GM04504 (cell line): ENCODE data around the gene ZNF227.
"Not testable (repeated sequence)": the region's sequence is repeated elsewhere in the genome, so short reads cannot be mapped to it uniquely, and the experiment has no call there.

Experiments
- DNase-seq: peaks from one replicate; pipeline ENCODE4 v3.0.0-alpha.2; 2012; ENCODE audit warnings: low read depth

ZNF227 gene

DNA sequence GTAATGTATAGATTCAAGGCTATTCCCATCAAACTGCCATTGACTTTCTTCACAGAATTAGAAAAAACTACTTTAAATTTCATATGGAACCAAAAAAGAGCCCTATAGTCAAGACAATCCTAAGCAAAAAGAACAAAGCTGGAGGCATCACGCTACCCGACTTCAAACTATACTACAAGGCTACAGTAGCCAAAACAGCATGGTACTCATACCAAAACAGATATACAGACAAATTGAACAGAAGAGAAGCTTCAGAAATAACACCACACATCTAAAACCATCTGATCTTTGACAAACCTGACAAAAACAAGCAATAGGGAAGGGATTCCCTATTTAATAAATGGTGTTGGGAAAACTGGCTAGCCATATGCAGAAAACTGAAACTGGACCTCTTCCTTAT, 40.0 kb downstream of the ZNF227 start:
- not testable (repeated sequence) for DNase-seq

DNA sequence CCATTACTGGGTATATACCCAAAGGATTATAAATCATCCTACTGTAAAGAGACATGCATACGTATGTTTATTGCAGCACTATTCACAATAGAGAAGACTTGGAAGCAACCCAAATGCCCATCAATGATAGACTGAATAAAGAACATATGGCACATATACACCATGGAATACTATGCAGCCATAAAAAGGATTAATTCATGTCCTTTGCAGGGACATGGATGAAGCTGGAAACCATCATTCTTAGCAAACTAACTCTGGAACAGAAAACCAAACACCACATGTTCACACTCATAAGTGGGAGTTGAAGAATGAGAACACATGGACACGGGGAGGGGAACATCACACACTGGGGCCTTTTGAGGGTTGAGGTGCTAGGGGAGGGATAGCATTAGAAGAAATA, 41.1 kb downstream of the ZNF227 start:
- DNase-seq: not testable (repeated sequence)

DNA sequence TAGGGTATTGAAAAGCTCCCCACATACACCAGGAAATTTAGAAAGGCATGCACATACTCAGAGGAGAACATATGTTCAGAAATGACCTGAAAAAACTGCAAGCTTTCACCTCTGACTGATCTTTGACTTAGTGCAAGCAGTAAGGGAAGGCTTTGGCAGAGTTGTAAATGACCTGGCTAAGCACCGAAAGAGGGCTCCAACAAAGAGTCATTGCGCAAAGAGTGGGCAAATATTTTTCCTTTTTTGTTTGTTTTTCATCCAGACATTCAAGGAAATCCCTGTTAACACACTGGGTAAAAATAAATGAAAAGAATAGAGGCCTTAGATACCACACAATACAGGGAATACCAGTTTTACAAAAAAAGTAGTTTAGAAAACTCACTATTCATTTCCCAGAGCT, 42.2 kb downstream of the ZNF227 start:
- no peak for DNase-seq

DNA sequence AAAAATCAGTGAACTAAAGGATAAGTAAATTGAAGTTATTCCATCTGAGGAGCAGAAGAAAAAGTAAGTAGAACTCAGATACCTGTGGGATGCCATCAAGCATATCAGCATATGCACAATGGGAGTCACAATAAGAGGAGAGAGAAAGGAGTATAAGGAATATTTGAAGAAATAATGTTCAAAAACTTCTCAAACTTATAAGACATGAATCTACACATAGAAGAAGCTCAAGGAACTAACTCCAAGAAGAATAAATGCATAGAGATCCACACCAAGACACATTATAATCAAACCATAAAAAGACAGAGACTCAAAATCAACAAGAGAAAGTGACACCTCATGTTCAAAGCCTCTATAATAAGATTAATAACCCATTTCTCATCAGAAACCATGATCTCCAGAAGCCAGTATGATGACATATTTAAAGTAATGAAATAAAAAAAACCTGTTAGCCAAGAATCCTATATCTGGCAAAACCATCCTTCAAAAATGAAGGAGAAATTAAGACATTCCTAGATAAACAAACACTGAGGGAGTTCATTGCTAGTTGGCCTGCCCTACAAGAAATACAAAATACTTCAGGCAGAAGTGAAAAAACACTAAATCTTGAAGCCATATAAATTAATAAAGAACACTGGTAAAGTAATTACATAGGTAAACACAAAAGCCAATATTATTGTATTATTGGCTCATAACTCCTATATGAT, 43.5 kb downstream of the ZNF227 start:
- DNase-seq: no peak

DNA sequence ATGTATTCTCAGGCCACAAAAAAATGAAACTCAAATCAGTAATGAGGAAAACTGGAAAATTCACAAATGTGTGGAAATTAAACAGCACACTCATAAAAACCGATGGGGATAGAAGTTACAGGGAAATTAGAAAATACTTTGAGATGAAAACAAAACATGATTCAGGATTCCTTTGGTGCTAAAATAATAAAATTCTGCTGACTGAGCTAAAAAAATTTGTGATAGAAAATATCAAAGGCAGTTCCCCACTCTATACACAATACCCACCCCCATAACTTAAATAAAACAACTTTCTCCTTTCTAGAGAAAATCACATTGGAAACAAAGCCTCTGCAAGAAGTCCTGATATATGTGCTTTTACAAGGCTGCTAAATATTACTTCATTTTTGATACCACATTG, 45.8 kb downstream of the ZNF227 start:
- DNase-seq: no peak

DNA sequence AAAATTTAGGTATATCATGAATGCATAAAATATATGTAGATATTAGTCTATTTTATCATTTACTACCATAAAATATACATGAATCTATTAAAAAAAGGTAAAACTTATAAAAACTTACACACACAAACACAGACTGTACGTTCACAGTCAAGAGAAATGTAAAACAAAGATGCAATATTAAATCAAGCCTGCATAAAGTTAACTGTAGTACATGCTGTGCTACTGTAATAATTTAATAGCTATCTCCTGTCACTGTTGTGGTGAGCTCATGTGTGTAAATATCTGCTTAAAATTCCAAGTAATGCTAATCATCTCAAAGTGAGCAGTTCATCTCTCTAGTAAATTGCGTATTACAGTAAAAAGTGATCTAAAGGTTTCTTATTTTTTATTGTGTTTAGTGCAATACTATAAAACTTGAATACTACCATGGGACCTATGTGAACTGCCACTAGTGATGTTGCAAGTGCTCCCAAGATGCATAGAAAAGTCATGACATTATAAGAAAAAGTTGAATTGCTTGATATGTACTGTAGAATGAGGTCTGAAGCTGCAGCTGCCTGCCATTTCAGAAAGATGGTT, 46.6 kb downstream of the ZNF227 start:
- DNase-seq: no peak

DNA sequence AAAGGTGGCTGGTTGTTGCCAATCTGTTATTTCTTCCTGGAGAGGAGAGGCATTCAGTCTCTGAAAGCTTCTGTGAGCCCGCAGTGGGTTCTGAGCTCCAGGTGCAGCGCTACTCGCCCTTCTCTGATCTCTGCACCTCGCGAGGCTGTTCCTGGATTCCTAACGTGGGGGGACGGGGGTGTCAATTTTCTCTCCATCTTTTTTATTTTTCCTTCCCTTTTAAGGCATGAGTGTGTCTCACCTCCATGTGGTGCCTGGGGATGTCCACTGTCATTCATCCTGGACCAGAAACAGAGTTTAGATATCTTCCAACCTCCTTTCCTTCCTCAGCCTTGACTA, 48.0 kb downstream of the ZNF227 start:
- DNase-seq: no peak

DNA sequence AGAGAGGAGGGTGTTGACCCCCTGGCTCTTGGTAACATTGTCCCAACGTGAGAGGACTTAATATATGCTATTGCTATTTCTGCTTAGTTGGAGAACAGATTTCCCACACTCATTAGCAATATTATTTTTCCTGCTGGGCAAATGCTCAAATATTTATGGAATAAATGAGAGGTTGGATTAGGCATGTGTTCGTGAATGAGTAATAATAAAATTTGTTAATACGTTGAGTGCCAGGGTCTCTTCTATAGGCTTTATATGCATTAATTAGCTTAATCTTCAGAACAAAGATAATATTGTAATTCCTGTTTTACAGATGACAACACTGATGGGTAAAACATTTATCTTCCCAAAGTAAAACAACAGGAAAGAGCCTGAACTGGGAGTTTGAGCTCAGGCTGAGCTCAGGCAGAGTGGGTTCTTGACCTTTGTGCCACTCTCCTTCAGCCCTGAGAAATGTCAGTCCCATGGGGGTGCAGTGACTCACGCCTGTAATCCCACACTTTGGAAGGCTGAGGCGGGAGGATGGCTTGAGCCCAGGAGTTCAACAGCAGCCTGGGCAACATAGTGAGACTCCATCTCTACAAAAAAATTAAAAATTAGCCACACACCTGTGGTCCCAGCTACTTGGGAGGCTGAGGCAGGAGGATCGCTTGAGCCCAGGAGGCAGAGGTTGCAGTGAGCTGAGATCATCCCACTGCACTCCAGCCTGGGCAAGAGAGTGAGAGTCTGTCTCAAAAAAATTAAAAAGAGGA, 48.5 kb downstream of the ZNF227 start:
- no peak for DNase-seq

DNA sequence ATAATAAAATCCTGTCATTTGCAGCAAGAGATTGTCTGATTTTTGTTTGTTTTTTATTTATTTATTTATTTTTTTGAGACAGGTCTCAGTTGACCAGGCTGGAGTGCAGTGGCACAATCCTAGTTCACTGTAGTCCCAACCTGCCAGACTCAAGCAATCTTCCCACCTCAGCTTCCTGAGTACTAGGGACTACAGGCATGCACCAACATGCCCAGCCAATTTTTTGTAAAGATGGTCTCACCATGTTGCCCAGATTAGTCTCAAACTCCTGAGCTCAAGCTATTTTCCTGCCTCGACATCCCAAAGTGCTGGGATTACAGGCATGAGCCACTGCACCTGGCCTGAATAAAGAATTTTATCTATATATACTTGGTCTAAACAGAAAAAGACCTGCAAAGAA, 65.0 kb downstream of the ZNF227 start:
- no peak for DNase-seq

DNA sequence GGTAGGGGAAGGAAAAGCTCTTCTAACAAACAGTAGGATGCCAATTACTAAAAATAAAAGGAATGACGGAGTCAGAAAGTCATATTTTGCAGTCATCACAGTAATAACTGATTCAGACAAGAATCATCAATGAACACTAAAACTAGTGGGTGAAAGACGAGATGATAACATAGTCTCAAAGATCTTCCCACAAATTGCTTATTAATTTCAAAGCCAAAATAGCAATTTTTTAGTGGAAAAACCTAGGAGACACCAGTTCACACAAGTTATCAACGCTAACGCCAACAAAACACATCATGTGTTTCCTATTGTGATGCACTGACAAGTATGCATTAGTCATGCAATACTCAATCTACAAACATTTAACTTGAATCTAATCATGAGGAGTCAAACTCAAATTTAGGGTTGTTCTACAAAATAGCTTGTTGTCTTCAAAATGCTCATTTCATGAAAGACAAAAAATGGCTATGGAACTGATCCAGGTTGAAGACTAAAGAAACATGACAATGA, 65.9 kb downstream of the ZNF227 start:
- no peak for DNase-seq

DNA sequence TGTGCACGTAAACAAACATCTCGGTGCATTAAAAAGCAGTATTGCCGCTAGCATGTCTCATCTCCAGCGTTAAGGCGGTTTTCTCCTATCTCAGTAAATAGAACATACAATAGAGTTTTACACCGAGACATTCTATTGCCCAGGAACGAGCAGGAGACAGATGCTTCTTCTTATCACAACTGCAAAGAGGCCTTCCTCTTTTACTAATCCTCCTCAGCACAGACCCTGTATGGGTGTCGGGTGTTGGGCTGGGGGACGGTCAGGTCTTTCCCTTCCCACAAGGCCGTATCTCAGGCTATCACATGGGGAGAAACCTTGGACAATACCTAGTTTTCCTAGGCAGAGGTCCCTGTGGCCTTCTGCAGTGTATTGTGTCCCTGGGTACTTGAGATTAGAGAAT, 68.6 kb downstream of the ZNF227 start:
- no peak for DNase-seq

DNA sequence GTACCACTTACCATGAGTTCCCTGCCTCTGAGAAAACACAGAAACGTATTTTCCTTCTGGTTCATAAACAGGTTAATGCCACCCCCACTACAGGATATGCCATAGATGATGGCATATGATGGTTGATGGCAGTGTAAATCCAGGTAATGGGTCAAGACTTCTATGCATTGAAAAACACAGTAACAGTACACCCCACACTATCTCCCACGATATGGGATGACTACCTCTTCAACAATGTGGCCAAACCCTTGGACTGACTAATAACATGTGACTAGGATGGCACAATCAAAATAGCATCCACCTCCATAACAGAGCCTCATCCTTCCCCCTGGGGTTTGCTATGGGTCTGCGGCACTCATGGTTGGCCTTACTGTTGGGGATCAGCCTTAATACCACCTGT, 70.5 kb downstream of the ZNF227 start:
- no peak for DNase-seq

DNA sequence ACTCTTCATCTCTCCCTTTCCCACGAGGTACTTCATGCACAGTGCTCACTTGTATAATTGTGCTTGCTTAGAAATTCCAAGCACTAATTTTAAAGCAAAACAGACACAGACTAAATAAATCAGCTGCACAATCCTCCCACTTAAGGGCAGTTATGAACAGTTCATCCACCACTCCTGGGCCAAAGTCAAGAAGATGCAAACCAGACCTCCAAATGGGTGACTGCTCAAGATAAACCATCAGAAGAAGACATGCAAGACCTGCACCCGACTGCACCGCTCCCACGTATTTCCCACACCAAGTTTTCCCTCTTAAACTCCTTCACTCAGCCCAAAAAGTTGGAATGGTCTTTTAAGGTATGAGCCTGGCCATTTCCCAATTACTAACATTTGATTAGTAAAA, 72.6 kb downstream of the ZNF227 start:
- no peak for DNase-seq
